Bronchial epithelial cell (primary cell): Measurements from ENCODE around the gene RINL. TPM values are rescaled to one million over a fixed set of nuclear protein-coding genes. Genes with fewer than 3 reads are reported as not detected.

Experiments used
- DNase-seq: peaks from one replicate; pipeline ENCODE4 v3.0.0-alpha.2; 2010; ENCODE audit warnings: low read depth
- FAIRE-seq: peaks from 2 replicates; lab custom pipeline; 2011; peaks lifted over from hg19 to GRCh38; lab: Jason Lieb, UNC
- H3K27me3 ChIP-seq: 2 replicates; pipeline ENCODE4 v1.5.1; 2011; ENCODE audit warnings: low read length; ENCODE audit not compliant: control insufficient read depth, insufficient read depth
- H3K36me3 ChIP-seq: 2 replicates; pipeline ENCODE4 v1.5.1; 2011; ENCODE audit warnings: low read length; ENCODE audit not compliant: control insufficient read depth, insufficient read depth
- H3K4me3 ChIP-seq: 2 replicates; pipeline ENCODE4 v1.5.1; 2011; ENCODE audit warnings: mild to moderate bottlenecking, low read depth, low read length, control low read depth
- total RNA-seq: library from RNA; depleted of rRNA; stranded (reverse); fragments of >200 nt; gene quantifications from 2 replicates; pipeline ENCODE4 v1.2.1, GENCODE V29; 2014
- TF ChIP-seq, protein P1 (sequence below): IDR thresholded peaks from 2 replicates; pipeline ENCODE4 v1.5.1; 2011; ENCODE audit warnings: mild to moderate bottlenecking, moderate library complexity, low read length, control low read depth, inconsistent platforms; ENCODE audit not compliant: insufficient read depth, severe bottlenecking

RINL gene
- total RNA-seq, 1 donor from 2014 or later = 8.7 TPM

DNA sequence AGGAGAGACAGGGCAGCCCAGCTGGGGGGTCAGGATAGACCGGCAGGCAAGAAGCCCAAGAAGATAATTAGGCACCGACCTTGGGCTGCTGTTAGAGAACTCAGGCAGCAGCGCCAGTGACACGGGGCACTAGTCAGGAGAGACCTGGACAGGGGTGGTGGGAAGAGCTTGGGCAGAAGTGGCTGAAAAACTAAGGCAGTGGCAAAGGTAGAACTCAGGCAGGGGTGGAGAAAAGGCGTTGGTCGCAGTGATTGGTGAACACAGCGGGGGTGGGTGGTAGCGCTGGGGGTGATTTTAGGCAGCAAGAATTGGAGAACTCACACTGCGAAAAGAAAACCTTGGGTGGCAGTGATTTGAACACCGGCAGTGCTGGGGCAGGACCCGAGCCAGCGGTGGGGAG, 29.6 kb upstream of the RINL start:
- TF ChIP-seq, protein P1, sequence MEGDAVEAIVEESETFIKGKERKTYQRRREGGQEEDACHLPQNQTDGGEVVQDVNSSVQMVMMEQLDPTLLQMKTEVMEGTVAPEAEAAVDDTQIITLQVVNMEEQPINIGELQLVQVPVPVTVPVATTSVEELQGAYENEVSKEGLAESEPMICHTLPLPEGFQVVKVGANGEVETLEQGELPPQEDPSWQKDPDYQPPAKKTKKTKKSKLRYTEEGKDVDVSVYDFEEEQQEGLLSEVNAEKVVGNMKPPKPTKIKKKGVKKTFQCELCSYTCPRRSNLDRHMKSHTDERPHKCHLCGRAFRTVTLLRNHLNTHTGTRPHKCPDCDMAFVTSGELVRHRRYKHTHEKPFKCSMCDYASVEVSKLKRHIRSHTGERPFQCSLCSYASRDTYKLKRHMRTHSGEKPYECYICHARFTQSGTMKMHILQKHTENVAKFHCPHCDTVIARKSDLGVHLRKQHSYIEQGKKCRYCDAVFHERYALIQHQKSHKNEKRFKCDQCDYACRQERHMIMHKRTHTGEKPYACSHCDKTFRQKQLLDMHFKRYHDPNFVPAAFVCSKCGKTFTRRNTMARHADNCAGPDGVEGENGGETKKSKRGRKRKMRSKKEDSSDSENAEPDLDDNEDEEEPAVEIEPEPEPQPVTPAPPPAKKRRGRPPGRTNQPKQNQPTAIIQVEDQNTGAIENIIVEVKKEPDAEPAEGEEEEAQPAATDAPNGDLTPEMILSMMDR = no peak
- FAIRE-seq = no peak
- Histone ChIP-seq H3K27me3 (no peaks in the 10 kb centered on the region), H3K4me3 (no peak overlapping the region), H3K36me3 (peaks cover 18% of the 10 kb centered on the region)
- DNase-seq = no peak

DNA sequence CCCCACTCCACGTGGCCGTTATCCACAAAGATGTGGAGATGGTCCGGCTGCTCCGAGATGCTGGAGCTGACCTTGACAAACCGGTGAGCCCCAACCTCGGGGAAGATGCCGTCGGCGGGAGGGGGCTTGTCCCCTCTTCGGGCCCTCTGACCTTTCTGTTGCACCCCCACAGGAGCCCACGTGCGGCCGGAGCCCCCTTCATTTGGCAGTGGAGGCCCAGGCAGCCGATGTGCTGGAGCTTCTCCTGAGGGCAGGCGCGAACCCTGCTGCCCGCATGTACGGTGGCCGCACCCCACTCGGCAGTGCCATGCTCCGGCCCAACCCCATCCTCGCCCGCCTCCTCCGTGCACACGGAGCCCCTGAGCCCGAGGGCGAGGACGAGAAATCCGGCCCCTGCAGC, 29.2 kb upstream of the RINL start:
- TF ChIP-seq, protein P1 = no peak
- no peaks in the 10 kb centered on the region for H3K27me3 ChIP-seq
- FAIRE-seq (no peak), DNase-seq (no peak)
- no peak overlapping the region for H3K4me3 ChIP-seq
- peaks cover 18% of the 10 kb centered on the region for H3K36me3 ChIP-seq

DNA sequence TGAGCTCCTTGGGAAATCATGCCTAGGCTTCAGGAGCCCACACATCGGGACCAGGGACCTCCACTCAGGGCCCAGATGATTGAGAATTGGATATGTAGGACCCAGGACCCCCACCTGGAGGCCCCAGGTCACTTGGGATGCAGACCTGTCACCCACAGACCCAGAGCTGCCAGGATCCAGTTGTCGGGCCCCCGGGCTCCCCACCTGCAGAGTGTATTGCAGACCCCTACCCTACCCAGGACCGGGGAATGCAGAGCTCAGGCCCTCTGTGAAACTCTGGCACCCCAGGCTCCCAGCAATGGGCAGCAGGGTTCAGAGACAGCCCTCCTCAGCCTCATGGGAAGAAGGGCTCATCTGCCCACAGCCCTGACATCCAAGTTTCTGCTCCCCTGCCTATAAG, 27.5 kb upstream of the RINL start:
- no peak for FAIRE-seq
- DNase-seq = no peak
- H3K27me3 ChIP-seq = no peaks in the 10 kb centered on the region
- H3K4me3 ChIP-seq = no peak overlapping the region
- peaks cover 18% of the 10 kb centered on the region for H3K36me3 ChIP-seq
- TF ChIP-seq, protein P1 = no peak

DNA sequence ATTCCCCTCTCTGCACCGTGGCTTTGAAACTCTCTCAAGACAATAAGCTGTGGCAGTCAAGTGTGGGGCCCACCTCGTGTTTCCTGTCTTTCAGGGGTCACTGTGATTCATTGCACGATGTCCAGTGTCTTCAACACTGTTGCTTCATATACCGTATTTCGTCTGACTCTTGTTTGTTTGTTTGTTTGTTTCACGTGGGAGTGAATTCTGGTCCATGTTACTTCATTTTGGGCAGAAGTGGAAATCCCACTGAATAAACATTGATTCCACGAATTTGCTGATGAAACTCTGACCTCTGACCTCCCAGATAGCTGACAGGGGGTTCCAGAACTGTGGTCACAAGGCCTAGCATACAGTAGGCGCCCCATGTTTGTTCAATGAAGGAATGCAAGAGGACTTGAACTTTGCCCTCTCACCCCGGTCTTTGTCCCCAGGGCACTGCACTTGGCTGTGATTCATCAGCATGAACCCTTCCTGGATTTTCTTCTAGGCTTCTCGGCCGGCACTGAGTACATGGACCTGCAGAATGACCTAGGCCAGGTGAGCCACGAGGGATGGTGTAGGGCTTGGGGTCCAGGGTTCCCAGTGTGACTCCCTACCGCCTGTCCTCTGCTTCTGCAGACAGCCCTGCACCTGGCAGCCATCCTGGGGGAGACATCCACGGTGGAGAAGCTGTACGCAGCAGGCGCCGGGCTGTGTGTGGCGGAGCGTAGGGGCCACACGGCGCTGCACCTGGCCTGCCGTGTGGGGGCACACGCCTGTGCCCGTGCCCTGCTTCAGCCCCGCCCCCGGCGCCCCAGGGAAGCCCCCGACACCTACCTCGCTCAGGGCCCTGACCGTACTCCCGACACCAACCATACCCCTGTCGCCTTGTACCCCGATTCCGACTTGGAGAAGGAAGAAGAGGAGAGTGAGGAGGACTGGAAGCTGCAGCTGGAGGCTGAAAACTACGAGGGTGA, 26.8 kb upstream of the RINL start:
- TF ChIP-seq, protein P1 = no peak
- DNase-seq = no peak
- H3K36me3 ChIP-seq = peaks cover 18% of the 10 kb centered on the region

DNA sequence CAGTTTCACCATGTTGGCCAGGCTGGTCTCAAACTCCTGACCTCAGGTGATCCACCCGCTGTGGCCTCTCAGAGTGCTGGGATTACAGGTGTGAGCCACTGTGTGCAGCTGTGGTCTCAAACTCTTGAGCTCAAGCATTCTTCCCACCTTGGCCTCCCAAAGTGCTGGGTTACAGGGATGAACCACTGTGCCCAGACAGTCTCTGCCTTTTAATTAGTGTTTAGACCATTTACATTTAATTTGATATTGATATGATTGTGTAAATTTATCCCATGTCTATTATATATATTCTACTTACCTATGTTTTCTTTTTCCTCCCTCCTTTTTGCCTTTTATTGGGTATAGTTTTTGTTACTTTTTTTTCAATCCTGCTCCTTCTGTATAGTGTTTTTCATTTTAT, 23.6 kb upstream of the RINL start:
- no peak for DNase-seq
- TF ChIP-seq, protein P1 = no peak
- Histone ChIP-seq H3K36me3 (peaks cover 11% of the 10 kb centered on the region), H3K4me3 (no peak overlapping the region), H3K27me3 (no peaks in the 10 kb centered on the region)
- no peak for FAIRE-seq

More for the DNA sequence above, 26.8 kb upstream of the RINL start:
- H3K4me3 ChIP-seq = no peak overlapping the region
- H3K27me3 ChIP-seq = no peaks in the 10 kb centered on the region
- FAIRE-seq = no peak
